ES-I3 (cell line): Measurements from ENCODE around the gene GPR84.
A peak's percentile ranks its signal among the peaks of the same experiment; 100 is the strongest.

ENCODE experiments used
- H3K36me3 ChIP-seq: 2 replicates; pipeline ENCODE4 v1.6.1; 2013; ENCODE audit warnings: mild to moderate bottlenecking, low read length, control low read depth, moderate library complexity; ENCODE audit not compliant: insufficient read depth
- H3K4me1 ChIP-seq: 2 replicates; pipeline ENCODE4 v1.6.1; 2013; ENCODE audit warnings: mild to moderate bottlenecking, control low read depth, low read length; ENCODE audit not compliant: insufficient read depth
- H3K9ac ChIP-seq: 2 replicates; pipeline ENCODE4 v1.6.1; 2013; ENCODE audit warnings: low read depth, mild to moderate bottlenecking, low read length, moderate library complexity
- H3K9me3 ChIP-seq: 2 replicates; pipeline ENCODE4 v1.6.1; 2013; ENCODE audit warnings: mild to moderate bottlenecking, low read length, moderate library complexity; ENCODE audit not compliant: control insufficient read depth, insufficient read depth

Gene GPR84

GRCh38 chr12:54387114-54387467 is 22.8 kb upstream of the GPR84 start:
- Histone ChIP-seq H3K4me1 (peaks cover 58% of the 10 kb centered on the region), H3K9me3 (no peaks in the 10 kb centered on the region), H3K9ac (no peak overlapping the region), H3K36me3 (no peaks in the 10 kb centered on the region)

- Histone ChIP-seq H3K9ac (no peak overlapping the region), H3K9me3 (no peaks in the 10 kb centered on the region), H3K36me3 (no peaks in the 10 kb centered on the region), H3K4me1 (peaks cover 58% of the 10 kb centered on the region)
These were observed 22.3 kb upstream of the GPR84 start for GRCh38 chr12:54386403-54387113.

- Histone ChIP-seq H3K4me1 (peaks cover 58% of the 10 kb centered on the region), H3K9me3 (no peaks in the 10 kb centered on the region), H3K9ac (peak overlapping the region; percentile 33; the same call in 1 of the 2 replicates), H3K36me3 (no peaks in the 10 kb centered on the region)
These were observed 21.1 kb upstream of the GPR84 start for GRCh38 chr12:54385251-54385914.

- H3K9me3 ChIP-seq, result no peaks in the 10 kb centered on the region
- H3K9ac ChIP-seq, result peak within 1 kb of the TSS; percentile 33; the same call in 1 of the 2 replicates
- H3K36me3 ChIP-seq, result no peaks in the 10 kb centered on the region
- peaks cover 52% of the 10 kb centered on the region for H3K4me1 ChIP-seq
These were observed 20.3 kb upstream of the GPR84 start, which contains the start of gene ZNF385A for GRCh38 chr12:54384591-54385041. TSS of gene ZNF385A (minus strand) at chr12:54384733. CDS start at chr12:54384514, 219 bp downstream.

GRCh38 chr12:54383041-54383609 is 18.8 kb upstream of the GPR84 start:
- Histone ChIP-seq H3K4me1 (peaks cover 37% of the 10 kb centered on the region), H3K36me3 (no peaks in the 10 kb centered on the region), H3K9ac (no peak overlapping the region)

GRCh38 chr12:54381136-54381535 is 16.9 kb upstream of the GPR84 start:
- H3K9me3 ChIP-seq, result no peaks in the 10 kb centered on the region
- no peak overlapping the region for H3K9ac ChIP-seq
- H3K4me1 ChIP-seq, result peaks cover 17% of the 10 kb centered on the region
- H3K36me3 ChIP-seq, result no peaks in the 10 kb centered on the region

More at GRCh38 chr12:54383041-54383609, 18.8 kb upstream of the GPR84 start:
- no peaks in the 10 kb centered on the region for H3K9me3 ChIP-seq

- peaks cover 4% of the 10 kb centered on the region; the same call in 1 of the 2 replicates for H3K4me1 ChIP-seq
- H3K36me3 ChIP-seq, result no peaks in the 10 kb centered on the region
- no peaks in the 10 kb centered on the region for H3K9me3 ChIP-seq
- H3K9ac ChIP-seq, result peak overlapping the region; percentile 42; the same call in 1 of the 2 replicates
These were observed 15.3 kb upstream of the GPR84 start for GRCh38 chr12:54379398-54380201.

GRCh38 chr12:54378796-54379397 is 14.6 kb upstream of the GPR84 start:
- no peaks in the 10 kb centered on the region; the same call in 1 of the 2 replicates for H3K4me1 ChIP-seq

GRCh38 chr12:54377797-54378515 is 13.7 kb upstream of the GPR84 start:
- H3K36me3 ChIP-seq, result no peaks in the 10 kb centered on the region
- no peaks in the 10 kb centered on the region for H3K9me3 ChIP-seq
- no peaks in the 10 kb centered on the region; the same call in 1 of the 2 replicates for H3K4me1 ChIP-seq
- H3K9ac ChIP-seq, result no peak overlapping the region

More at GRCh38 chr12:54378796-54379397, 14.6 kb upstream of the GPR84 start:
- Histone ChIP-seq H3K9ac (peak overlapping the region; percentile 43; the same call in 1 of the 2 replicates), H3K9me3 (no peaks in the 10 kb centered on the region), H3K36me3 (no peaks in the 10 kb centered on the region)

- no peak overlapping the region for H3K9ac ChIP-seq
- H3K4me1 ChIP-seq, result no peaks in the 10 kb centered on the region; the same call in 1 of the 2 replicates
- H3K9me3 ChIP-seq, result no peaks in the 10 kb centered on the region
- no peaks in the 10 kb centered on the region for H3K36me3 ChIP-seq
These were observed 12.7 kb upstream of the GPR84 start for GRCh38 chr12:54377007-54377406.

GRCh38 chr12:54376596-54376995 is 12.3 kb upstream of the GPR84 start:
- Histone ChIP-seq H3K36me3 (no peaks in the 10 kb centered on the region), H3K9me3 (no peaks in the 10 kb centered on the region), H3K9ac (no peak overlapping the region), H3K4me1 (no peaks in the 10 kb centered on the region; the same call in 1 of the 2 replicates)

GRCh38 chr12:54375259-54375579 is 10.9 kb upstream of the GPR84 start:
- no peaks in the 10 kb centered on the region; the same call in 1 of the 2 replicates for H3K4me1 ChIP-seq
- H3K36me3 ChIP-seq, result no peaks in the 10 kb centered on the region
- no peaks in the 10 kb centered on the region for H3K9me3 ChIP-seq
- H3K9ac ChIP-seq, result no peak overlapping the region

GRCh38 chr12:54374562-54375258 is 10.4 kb upstream of the GPR84 start:
- no peaks in the 10 kb centered on the region; the same call in 1 of the 2 replicates for H3K4me1 ChIP-seq
- H3K9me3 ChIP-seq, result no peaks in the 10 kb centered on the region
- no peak overlapping the region for H3K9ac ChIP-seq
- no peaks in the 10 kb centered on the region for H3K36me3 ChIP-seq
